PC-9 (cell line): Measurements from ENCODE around the gene CMBL. TPM values are rescaled to one million over a fixed set of nuclear protein-coding genes. Genes with fewer than 3 reads are reported as not detected.

Experiments
- BruUV-seq: library from RNA; stranded (reverse); fragments of 400-500 nt; replicated peaks from 2 replicates; lab custom pipeline; 2021; lab: Mats Ljungman, UMichigan
- CTCF ChIA-PET: fragments of 300-600 bp; sonication (Branson Sonifier 250); formaldehyde crosslinking; loops from one replicate; lab custom pipeline; 2022; ENCODE audit warnings: antibody characterized with exemption; lab: Charles Lee
- POLR2A ChIA-PET: fragments of 300-600 bp; sonication (Branson Sonifier 250); formaldehyde crosslinking; loops from one replicate; lab custom pipeline; 2022; ENCODE audit warnings: antibody characterized with exemption; ENCODE audit not compliant: unreplicated experiment; lab: Charles Lee
- DNase-seq, 2 experiments: peaks; one replicate each; pipeline versions ENCODE4 v3.0.0 to v3.0.0-alpha.2; 2015 to 2022; ENCODE audit warnings: mixed read lengths in 1 of 2
- H2AFZ ChIP-seq: fragments of 200-600 bp; sonication (generic); 2 replicates; pipeline ENCODE4 v1.8.1; 2017; ENCODE audit warnings: antibody characterized with exemption
- H3F3A ChIP-seq: fragments of 200-600 bp; sonication (generic); 2 replicates; pipeline ENCODE4 v1.8.1; 2017; ENCODE audit warnings: antibody characterized with exemption, mild to moderate bottlenecking, low read depth; ENCODE audit not compliant: insufficient read depth
- H3K27ac ChIP-seq: fragments of 200-600 bp; sonication (generic); 2 replicates; pipeline ENCODE4 v1.6.1; 2016; ENCODE audit warnings: mixed run types
- H3K27me3 ChIP-seq: fragments of 200-600 bp; sonication (generic); 2 replicates; pipeline ENCODE4 v1.6.1; 2016; ENCODE audit warnings: low read depth, mixed run types; ENCODE audit not compliant: insufficient read depth
- H3K36me3 ChIP-seq: fragments of 200-600 bp; sonication (generic); 2 replicates; pipeline ENCODE4 v1.6.1; 2016; ENCODE audit warnings: low read depth, mixed run types
- H3K4me1 ChIP-seq: fragments of 200-600 bp; sonication (generic); replicated peaks from 2 replicates; pipeline ENCODE4 v1.6.1; 2016; ENCODE audit warnings: mixed run types; ENCODE audit not compliant: insufficient read depth
- H3K4me2 ChIP-seq: fragments of 200-600 bp; sonication (generic); 2 replicates; pipeline ENCODE4 v1.6.1; 2017; ENCODE audit warnings: mixed run types
- H3K4me3 ChIP-seq: fragments of 200-600 bp; sonication (generic); 2 replicates; pipeline ENCODE4 v1.6.1; 2016; ENCODE audit warnings: mixed run types
- H3K79me2 ChIP-seq: fragments of 200-600 bp; sonication (generic); 2 replicates; pipeline ENCODE4 v1.6.1; 2017; ENCODE audit warnings: low read depth, mixed run types
- H3K9me2 ChIP-seq: fragments of 200-600 bp; sonication (generic); 2 replicates; pipeline ENCODE4 v1.8.1; 2017; ENCODE audit warnings: mild to moderate bottlenecking; ENCODE audit not compliant: insufficient read depth
- H3K9me3 ChIP-seq: fragments of 200-600 bp; sonication (generic); 2 replicates; pipeline ENCODE4 v1.8.1; 2016; ENCODE audit warnings: low read depth; ENCODE audit not compliant: insufficient read depth
- H4K20me1 ChIP-seq: fragments of 200-600 bp; sonication (generic); 2 replicates; pipeline ENCODE4 v1.8.1; 2017; ENCODE audit not compliant: insufficient read depth
- CTCF ChIP-seq: fragments of 200-600 bp; sonication (generic); conservative IDR thresholded peaks from 2 replicates; pipeline ENCODE4 v1.6.1; 2017; ENCODE audit warnings: mixed run types, antibody characterized with exemption, mild to moderate bottlenecking, moderate library complexity
- EZH2 ChIP-seq: fragments of 200-600 bp; sonication (generic); IDR thresholded peaks from 2 replicates; pipeline ENCODE4 v1.8.0; 2017; ENCODE audit warnings: antibody characterized with exemption, low read depth
- intact Hi-C: fragments of 100-400 bp; cut with micrococcal nuclease; formaldehyde crosslinking; loops from one replicate; pipeline ENCODE4 v1.10.0; 2022; ENCODE audit not compliant: unreplicated experiment
- total RNA-seq: library from RNA; stranded (reverse); gene quantifications from 2 replicates; pipeline ENCODE4 v1.2.3, GENCODE V29; 2021

The CMBL gene
- total RNA-seq, 1 experiment from 2014 or later: 286 TPM

GRCh38 chr5:10329820-10330481, 22.2 kb upstream of the CMBL start:
- no TSS peak for BruUV-seq
- no peak overlapping the region for H3K4me2 ChIP-seq
- H3K79me2 ChIP-seq: no peaks in the 10 kb centered on the region
- no peaks in the 10 kb centered on the region for H3K9me2 ChIP-seq
- no peak for DNase-seq
- H3K36me3 ChIP-seq: no peaks in the 10 kb centered on the region
- no peaks in the 10 kb centered on the region for H3F3A ChIP-seq
- ChIA-PET CTCF (no interaction called here), POLR2A (no interaction called here)
- no peak overlapping the region for H3K4me3 ChIP-seq
- intact Hi-C loops: no loop called here
- peaks cover 5% of the 10 kb centered on the region; the same call in 1 of the 2 replicates for H3K4me1 ChIP-seq
- no peak overlapping the region for H3K27ac ChIP-seq
- no peaks in the 10 kb centered on the region for H4K20me1 ChIP-seq
- peaks cover 11% of the 10 kb centered on the region; the same call in 1 of the 2 replicates for H3K27me3 ChIP-seq
- no peak for TF ChIP-seq CTCF
- TF ChIP-seq EZH2: no peak
- H3K9me3 ChIP-seq: no peaks in the 10 kb centered on the region
- no peak overlapping the region for H2AFZ ChIP-seq

- DNase-seq: no peak
- Histone ChIP-seq H3K4me3 (no peak overlapping the region), H3K4me2 (no peak overlapping the region), H3K36me3 (no peaks in the 10 kb centered on the region), H3K27me3 (peaks cover 10% of the 10 kb centered on the region; the same call in 1 of the 2 replicates), H3K4me1 (peaks cover 5% of the 10 kb centered on the region; the same call in 1 of the 2 replicates), H4K20me1 (no peaks in the 10 kb centered on the region), H3K27ac (no peak overlapping the region), H3K79me2 (no peaks in the 10 kb centered on the region), H2AFZ (no peak overlapping the region), H3K9me2 (no peaks in the 10 kb centered on the region), H3F3A (no peaks in the 10 kb centered on the region), H3K9me3 (no peaks in the 10 kb centered on the region)
- ChIA-PET CTCF (no interaction called here), POLR2A (no interaction called here)
- no TSS peak for BruUV-seq
- intact Hi-C loops: no loop called here
- TF ChIP-seq CTCF (no peak), EZH2 (no peak)
These were observed 21.7 kb upstream of the CMBL start for GRCh38 chr5:10329446-10329819.

GRCh38 chr5:10328323-10328722, 20.6 kb upstream of the CMBL start:
- intact Hi-C loops: no loop called here
- Histone ChIP-seq H3K4me2 (no peak overlapping the region), H3F3A (no peaks in the 10 kb centered on the region), H2AFZ (no peak overlapping the region), H3K36me3 (no peaks in the 10 kb centered on the region), H3K9me3 (no peaks in the 10 kb centered on the region), H3K79me2 (no peaks in the 10 kb centered on the region), H3K4me1 (no peaks in the 10 kb centered on the region; the same call in 1 of the 2 replicates), H3K27ac (no peak overlapping the region), H3K27me3 (peaks cover 3% of the 10 kb centered on the region; the same call in 1 of the 2 replicates), H4K20me1 (no peaks in the 10 kb centered on the region), H3K4me3 (no peak overlapping the region), H3K9me2 (no peaks in the 10 kb centered on the region)
- BruUV-seq: no TSS peak
- DNase-seq: peak in 1 of 2 experiments; percentile 50
- CTCF ChIA-PET: no interaction called here
- TF ChIP-seq EZH2 (no peak), CTCF (no peak)
- POLR2A ChIA-PET: no interaction called here
